ENCODE results near the gene DNAH10.

Gene DNAH10

DNA sequence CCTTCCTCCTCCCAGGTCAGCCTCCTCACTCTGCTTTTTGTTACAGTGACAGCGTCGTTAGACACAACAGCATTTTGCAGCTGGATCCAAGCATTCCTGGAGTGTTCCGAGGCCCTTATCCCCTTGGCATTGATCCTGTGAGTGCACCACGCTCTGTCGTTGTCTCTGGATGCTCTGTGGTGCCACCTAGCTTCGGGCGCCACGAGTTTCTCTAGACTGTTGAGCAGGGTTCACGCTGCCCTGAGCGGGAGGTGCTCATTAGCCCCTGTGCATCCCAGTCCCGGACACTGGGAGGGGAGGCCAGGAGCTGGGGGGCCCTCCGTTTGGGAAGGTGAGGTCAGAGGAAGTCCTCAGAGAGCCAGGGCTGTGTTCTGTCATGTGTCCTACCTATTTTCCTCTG, 17.3 kb upstream of the DNAH10 start:
- peak; percentile 50; the same call in 2 of the 3 replicates for ATAC-seq
- TF ChIP-seq OSR1 (CRISPR knock-in tag; IDR thresholded peaks at IDR 0.05) = no peak
- TF ChIP-seq, protein P1, sequence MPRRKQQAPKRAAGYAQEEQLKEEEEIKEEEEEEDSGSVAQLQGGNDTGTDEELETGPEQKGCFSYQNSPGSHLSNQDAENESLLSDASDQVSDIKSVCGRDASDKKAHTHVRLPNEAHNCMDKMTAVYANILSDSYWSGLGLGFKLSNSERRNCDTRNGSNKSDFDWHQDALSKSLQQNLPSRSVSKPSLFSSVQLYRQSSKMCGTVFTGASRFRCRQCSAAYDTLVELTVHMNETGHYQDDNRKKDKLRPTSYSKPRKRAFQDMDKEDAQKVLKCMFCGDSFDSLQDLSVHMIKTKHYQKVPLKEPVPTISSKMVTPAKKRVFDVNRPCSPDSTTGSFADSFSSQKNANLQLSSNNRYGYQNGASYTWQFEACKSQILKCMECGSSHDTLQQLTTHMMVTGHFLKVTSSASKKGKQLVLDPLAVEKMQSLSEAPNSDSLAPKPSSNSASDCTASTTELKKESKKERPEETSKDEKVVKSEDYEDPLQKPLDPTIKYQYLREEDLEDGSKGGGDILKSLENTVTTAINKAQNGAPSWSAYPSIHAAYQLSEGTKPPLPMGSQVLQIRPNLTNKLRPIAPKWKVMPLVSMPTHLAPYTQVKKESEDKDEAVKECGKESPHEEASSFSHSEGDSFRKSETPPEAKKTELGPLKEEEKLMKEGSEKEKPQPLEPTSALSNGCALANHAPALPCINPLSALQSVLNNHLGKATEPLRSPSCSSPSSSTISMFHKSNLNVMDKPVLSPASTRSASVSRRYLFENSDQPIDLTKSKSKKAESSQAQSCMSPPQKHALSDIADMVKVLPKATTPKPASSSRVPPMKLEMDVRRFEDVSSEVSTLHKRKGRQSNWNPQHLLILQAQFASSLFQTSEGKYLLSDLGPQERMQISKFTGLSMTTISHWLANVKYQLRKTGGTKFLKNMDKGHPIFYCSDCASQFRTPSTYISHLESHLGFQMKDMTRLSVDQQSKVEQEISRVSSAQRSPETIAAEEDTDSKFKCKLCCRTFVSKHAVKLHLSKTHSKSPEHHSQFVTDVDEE (CRISPR knock-in tag; IDR thresholded peaks at IDR 0.05) = no peak
- TF ChIP-seq ESRRG (CRISPR knock-in tag; IDR thresholded peaks at IDR 0.05) = no peak
- no peak for TF ChIP-seq BACH2 (CRISPR knock-in tag; IDR thresholded peaks at IDR 0.05; ENCODE audit: borderline replicate concordance)
- TF ChIP-seq ISL1 (CRISPR knock-in tag; IDR thresholded peaks at IDR 0.05) = no peak
- no peak for TF ChIP-seq SNAI2 (CRISPR knock-in tag; IDR thresholded peaks at IDR 0.05)
- TF ChIP-seq ZC3H10 (CRISPR knock-in tag; IDR thresholded peaks at IDR 0.05) = no peak
- TF ChIP-seq TOX (CRISPR knock-in tag; IDR thresholded peaks at IDR 0.05; ENCODE audit: borderline replicate concordance) = no peak
- TF ChIP-seq TCF4 (CRISPR knock-in tag; IDR thresholded peaks at IDR 0.05; ENCODE audit: borderline replicate concordance) = no peak
- TF ChIP-seq ZNF8 (CRISPR knock-in tag; IDR thresholded peaks at IDR 0.05) = no peak
- no peak for TF ChIP-seq PPARA (CRISPR knock-in tag; IDR thresholded peaks at IDR 0.05; ENCODE audit: borderline replicate concordance)
- TF ChIP-seq POU6F1 (CRISPR knock-in tag; IDR thresholded peaks at IDR 0.05; ENCODE audit: borderline replicate concordance, low read depth) = no peak
- TF ChIP-seq RARB (CRISPR knock-in tag; IDR thresholded peaks at IDR 0.05) = no peak
- no peak for TF ChIP-seq CSDC2 (CRISPR knock-in tag; IDR thresholded peaks at IDR 0.05)
- TF ChIP-seq ZNF70 (CRISPR knock-in tag; IDR thresholded peaks at IDR 0.05) = no peak
- TF ChIP-seq ZNF565 (CRISPR knock-in tag; conservative IDR thresholded peaks at IDR 0.05; ENCODE audit: low read depth) = no peak

- TF ChIP-seq ZNF565 (CRISPR knock-in tag; conservative IDR thresholded peaks at IDR 0.05; ENCODE audit: low read depth) (no peak), ZNF70 (CRISPR knock-in tag; IDR thresholded peaks at IDR 0.05) (no peak), RARB (CRISPR knock-in tag; IDR thresholded peaks at IDR 0.05) (no peak), ARNTL (CRISPR knock-in tag; IDR thresholded peaks at IDR 0.05; ENCODE audit: borderline replicate concordance, low read depth) (no peak), ZNF8 (CRISPR knock-in tag; IDR thresholded peaks at IDR 0.05) (no peak), ISL1 (CRISPR knock-in tag; IDR thresholded peaks at IDR 0.05) (no peak), POU6F1 (CRISPR knock-in tag; IDR thresholded peaks at IDR 0.05; ENCODE audit: borderline replicate concordance, low read depth) (no peak), TCF4 (CRISPR knock-in tag; IDR thresholded peaks at IDR 0.05; ENCODE audit: borderline replicate concordance) (no peak), TOX (CRISPR knock-in tag; IDR thresholded peaks at IDR 0.05; ENCODE audit: borderline replicate concordance) (no peak)
- TF ChIP-seq, protein P2, sequence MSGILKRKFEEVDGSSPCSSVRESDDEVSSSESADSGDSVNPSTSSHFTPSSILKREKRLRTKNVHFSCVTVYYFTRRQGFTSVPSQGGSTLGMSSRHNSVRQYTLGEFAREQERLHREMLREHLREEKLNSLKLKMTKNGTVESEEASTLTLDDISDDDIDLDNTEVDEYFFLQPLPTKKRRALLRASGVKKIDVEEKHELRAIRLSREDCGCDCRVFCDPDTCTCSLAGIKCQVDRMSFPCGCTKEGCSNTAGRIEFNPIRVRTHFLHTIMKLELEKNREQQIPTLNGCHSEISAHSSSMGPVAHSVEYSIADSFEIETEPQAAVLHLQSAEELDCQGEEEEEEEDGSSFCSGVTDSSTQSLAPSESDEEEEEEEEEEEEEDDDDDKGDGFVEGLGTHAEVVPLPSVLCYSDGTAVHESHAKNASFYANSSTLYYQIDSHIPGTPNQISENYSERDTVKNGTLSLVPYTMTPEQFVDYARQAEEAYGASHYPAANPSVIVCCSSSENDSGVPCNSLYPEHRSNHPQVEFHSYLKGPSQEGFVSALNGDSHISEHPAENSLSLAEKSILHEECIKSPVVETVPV (CRISPR knock-in tag; IDR thresholded peaks at IDR 0.05) = no peak
- TF ChIP-seq, protein P3, sequence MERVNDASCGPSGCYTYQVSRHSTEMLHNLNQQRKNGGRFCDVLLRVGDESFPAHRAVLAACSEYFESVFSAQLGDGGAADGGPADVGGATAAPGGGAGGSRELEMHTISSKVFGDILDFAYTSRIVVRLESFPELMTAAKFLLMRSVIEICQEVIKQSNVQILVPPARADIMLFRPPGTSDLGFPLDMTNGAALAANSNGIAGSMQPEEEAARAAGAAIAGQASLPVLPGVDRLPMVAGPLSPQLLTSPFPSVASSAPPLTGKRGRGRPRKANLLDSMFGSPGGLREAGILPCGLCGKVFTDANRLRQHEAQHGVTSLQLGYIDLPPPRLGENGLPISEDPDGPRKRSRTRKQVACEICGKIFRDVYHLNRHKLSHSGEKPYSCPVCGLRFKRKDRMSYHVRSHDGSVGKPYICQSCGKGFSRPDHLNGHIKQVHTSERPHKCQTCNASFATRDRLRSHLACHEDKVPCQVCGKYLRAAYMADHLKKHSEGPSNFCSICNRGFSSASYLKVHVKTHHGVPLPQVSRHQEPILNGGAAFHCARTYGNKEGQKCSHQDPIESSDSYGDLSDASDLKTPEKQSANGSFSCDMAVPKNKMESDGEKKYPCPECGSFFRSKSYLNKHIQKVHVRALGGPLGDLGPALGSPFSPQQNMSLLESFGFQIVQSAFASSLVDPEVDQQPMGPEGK (CRISPR knock-in tag; IDR thresholded peaks at IDR 0.05; ENCODE audit: borderline replicate concordance) = no peak
- TF ChIP-seq, protein P1 (CRISPR knock-in tag; IDR thresholded peaks at IDR 0.05) = no peak
- ATAC-seq = no peak
These were observed 14.8 kb upstream of the DNAH10 start for GRCh38 chr12:123747309-123747708.
